OCI-LY1 (cell line): ENCODE data around the gene MAP4.

Experiments
- EZH2 ChIP-seq: fragments of 200-600 bp; sonication (generic), shearing (Covaris generic); IDR thresholded peaks from 2 replicates; pipeline ENCODE4 v1.8.0; 2017; ENCODE audit warnings: borderline replicate concordance, mixed run types, mild to moderate bottlenecking, antibody characterized with exemption, low read length, moderate library complexity, mixed read lengths
- TF ChIP-seq, protein P1 (sequence below): fragments of 200-600 bp; sonication (generic), shearing (Covaris generic); IDR thresholded peaks from 2 replicates; pipeline ENCODE4 v1.5.1; 2017; ENCODE audit warnings: mild to moderate bottlenecking, antibody characterized with exemption, low read length, moderate library complexity, mixed read lengths

DNA sequence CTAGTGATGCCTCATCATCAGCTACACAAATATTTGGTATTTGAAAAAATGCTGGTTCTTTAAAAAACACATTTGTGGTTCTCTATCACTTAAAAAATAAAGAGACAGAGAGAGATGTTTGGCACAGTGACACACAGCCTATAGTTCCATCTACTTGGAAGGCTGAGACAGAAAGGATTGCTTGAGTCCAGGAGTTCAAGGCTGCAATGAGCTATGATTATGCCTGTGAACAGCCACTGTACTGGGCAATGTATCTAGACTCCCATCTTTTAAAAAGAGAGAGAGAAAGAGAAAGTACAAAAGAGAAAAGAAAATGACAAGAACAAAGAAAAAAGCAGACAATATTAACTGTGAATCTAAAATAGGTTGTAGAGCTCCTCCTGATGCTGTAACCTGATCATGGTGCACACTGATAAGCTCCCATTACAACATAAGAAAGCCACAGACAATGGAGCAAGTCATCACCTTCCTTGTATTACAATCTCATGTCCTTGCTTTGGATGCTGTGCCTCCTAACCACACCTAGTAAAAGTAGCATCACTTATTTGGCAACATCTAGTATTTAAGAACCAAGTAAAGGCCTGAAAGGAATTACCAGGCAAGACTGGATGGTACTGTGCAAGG, 31.7 kb upstream of the MAP4 start:
- TF ChIP-seq, protein P1, sequence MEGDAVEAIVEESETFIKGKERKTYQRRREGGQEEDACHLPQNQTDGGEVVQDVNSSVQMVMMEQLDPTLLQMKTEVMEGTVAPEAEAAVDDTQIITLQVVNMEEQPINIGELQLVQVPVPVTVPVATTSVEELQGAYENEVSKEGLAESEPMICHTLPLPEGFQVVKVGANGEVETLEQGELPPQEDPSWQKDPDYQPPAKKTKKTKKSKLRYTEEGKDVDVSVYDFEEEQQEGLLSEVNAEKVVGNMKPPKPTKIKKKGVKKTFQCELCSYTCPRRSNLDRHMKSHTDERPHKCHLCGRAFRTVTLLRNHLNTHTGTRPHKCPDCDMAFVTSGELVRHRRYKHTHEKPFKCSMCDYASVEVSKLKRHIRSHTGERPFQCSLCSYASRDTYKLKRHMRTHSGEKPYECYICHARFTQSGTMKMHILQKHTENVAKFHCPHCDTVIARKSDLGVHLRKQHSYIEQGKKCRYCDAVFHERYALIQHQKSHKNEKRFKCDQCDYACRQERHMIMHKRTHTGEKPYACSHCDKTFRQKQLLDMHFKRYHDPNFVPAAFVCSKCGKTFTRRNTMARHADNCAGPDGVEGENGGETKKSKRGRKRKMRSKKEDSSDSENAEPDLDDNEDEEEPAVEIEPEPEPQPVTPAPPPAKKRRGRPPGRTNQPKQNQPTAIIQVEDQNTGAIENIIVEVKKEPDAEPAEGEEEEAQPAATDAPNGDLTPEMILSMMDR, result no peak
- TF ChIP-seq EZH2, result no peak
